Fibroblast of pulmonary artery (primary cell): Measurements from ENCODE around the gene ZNF333.
A peak's percentile ranks its signal among the peaks of the same experiment; 100 is the strongest.

Source experiments
- DNase-seq: peaks from one replicate; pipeline ENCODE4 v3.0.0-alpha.2; 2010; ENCODE audit warnings: low read depth
- H3K4me3 ChIP-seq: replicated peaks from 2 replicates; pipeline ENCODE4 v1.5.1; 2011; ENCODE audit warnings: low read depth, mild to moderate bottlenecking, control low read depth, low read length, moderate library complexity
- TF ChIP-seq, protein P1 (sequence below): IDR thresholded peaks from 2 replicates; pipeline ENCODE4 v1.5.1; 2011; ENCODE audit warnings: mild to moderate bottlenecking, control low read depth, low read length, inconsistent platforms; ENCODE audit errors: missing control alignments

Gene ZNF333

DNA sequence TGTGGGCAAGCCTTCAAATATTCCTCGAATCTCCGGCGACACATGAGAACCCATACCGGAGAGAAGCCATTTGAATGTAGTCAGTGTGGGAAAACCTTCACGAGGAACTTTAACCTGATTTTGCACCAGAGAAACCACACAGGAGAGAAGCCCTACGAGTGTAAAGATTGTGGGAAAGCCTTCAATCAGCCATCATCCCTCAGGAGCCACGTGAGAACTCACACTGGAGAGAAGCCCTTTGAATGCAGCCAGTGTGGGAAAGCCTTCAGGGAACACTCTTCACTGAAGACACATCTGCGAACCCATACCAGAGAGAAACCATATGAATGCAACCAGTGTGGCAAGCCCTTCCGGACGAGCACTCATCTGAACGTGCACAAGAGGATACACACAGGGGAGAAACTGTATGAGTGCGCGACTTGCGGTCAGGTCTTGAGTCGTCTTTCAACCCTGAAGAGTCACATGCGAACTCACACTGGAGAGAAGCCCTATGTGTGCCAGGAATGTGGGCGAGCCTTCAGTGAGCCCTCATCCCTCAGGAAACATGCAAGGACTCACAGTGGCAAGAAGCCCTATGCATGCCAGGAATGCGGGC is 28.8 kb downstream of the ZNF333 start:
- peak; percentile 2 for DNase-seq
- H3K4me3 ChIP-seq = no peak overlapping the region
- TF ChIP-seq, protein P1, sequence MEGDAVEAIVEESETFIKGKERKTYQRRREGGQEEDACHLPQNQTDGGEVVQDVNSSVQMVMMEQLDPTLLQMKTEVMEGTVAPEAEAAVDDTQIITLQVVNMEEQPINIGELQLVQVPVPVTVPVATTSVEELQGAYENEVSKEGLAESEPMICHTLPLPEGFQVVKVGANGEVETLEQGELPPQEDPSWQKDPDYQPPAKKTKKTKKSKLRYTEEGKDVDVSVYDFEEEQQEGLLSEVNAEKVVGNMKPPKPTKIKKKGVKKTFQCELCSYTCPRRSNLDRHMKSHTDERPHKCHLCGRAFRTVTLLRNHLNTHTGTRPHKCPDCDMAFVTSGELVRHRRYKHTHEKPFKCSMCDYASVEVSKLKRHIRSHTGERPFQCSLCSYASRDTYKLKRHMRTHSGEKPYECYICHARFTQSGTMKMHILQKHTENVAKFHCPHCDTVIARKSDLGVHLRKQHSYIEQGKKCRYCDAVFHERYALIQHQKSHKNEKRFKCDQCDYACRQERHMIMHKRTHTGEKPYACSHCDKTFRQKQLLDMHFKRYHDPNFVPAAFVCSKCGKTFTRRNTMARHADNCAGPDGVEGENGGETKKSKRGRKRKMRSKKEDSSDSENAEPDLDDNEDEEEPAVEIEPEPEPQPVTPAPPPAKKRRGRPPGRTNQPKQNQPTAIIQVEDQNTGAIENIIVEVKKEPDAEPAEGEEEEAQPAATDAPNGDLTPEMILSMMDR = no peak

DNA sequence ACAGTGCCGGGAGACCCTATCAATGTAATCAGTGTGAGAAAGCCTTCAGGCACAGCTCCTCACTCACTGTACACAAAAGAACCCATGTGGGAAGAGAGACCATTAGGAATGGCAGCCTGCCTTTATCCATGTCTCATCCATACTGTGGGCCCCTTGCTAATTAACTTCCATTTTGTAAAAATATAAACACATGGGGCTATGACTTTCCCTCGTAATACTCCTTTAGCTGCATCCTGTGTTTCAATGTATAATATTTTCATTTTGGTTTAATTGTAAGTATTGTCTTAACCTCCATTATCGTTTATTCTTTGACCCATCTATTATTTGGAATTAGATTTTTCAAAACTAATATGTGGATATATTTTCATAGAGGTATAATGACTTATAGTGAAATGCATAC is 29.3 kb downstream of the ZNF333 start:
- no peak overlapping the region for H3K4me3 ChIP-seq
- DNase-seq = no peak
- TF ChIP-seq, protein P1 = no peak

DNA sequence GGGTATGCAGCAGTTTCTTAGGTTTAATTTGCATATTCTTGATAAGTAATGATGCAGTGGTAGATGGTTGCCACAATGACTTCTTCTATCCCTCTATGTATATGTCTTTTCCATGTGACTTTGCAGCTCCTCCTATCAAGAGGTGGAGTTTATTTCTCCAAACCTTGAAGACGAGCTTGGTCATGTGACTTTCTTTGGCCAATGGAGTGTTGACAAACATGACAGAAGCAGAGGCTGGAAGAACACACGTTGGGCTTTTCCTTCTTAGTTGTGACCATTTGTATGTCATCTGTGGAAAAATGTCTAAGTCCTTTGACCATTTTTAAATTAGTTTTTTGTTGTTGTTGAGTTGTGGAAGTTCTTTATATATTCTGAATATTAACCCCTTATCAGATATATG is 32.3 kb downstream of the ZNF333 start:
- TF ChIP-seq, protein P1 = no peak
- no peak overlapping the region for H3K4me3 ChIP-seq
- DNase-seq = no peak

DNA sequence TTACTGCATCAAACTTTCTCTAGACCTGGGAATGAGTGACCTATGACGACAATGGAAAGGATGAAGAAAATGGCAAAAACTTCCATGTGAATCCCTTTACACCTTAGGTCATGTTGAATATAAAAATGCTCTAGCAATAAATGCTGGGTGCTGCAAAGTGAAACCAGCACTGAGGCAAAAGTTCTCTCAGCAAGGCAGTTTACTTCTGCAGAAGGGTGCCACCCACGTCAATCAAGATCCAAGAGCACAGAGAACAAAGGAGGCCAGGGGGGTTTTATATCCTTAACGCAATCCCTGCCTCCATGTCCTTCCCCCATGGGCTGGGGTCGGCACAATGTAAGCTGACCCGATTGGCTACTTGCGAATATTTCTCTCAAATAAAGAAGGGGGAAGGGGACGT is 38.7 kb downstream of the ZNF333 start:
- DNase-seq = no peak
- TF ChIP-seq, protein P1 = no peak
- H3K4me3 ChIP-seq = no peak overlapping the region

DNA sequence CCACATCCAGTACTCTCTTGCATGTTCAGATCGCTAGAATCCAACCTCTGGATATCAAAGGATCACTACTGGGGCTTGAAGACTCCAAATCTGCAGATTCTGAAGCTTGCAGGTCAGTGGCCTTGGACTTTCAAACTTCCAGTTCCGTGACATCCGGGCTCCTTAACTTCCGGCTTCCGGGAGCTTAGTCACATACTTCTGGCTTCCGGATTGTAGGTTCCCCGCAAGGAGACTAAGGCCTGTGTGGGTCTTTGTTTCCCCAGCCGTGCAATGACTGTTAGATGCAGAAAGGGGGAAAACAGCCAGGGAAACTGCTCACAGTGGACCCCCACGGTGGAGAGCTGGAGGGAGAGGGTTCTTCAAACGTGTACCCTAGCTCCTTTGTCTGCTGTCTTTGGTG is 41.4 kb downstream of the ZNF333 start:
- DNase-seq = no peak
- no peak overlapping the region for H3K4me3 ChIP-seq
- TF ChIP-seq, protein P1 = no peak

DNA sequence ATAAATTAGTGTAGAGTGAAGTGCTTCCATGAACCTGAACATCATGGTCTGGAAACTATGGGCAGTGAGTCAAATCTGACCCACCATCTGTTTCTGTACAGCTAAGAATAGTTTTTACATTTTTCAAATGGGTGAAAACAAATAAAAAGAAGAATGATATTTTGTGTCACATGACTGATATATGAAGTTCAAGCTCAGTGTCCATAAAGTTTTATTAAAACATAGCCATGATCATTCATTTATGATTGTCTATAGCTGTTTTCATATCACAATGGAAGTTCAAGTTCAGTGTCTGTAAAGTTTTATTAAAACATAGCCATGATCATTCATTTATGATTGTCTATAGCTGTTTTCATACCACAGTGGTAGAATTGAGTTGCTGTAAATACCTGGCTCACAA is 42.7 kb downstream of the ZNF333 start:
- no peak for DNase-seq
- TF ChIP-seq, protein P1 = no peak
- no peak overlapping the region for H3K4me3 ChIP-seq

DNA sequence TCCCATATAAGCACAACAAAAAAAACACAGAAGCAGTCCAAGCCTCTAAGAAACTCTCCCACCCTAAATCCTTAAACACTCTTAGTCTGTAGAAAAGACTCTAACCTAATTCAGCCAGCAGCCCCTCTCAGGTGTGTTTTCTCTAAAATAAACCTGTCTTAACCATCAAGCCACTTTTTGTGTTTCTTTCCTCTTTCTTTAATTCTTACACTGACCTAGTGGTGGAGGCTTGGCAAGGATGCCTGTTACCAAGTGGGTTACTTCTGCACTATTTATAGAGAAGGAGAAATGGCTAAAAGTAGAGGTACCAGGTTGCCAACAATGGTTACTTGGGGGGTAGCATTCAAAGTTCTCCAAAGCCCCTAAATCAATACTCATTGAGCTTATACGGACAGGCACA is 43.7 kb downstream of the ZNF333 start:
- H3K4me3 ChIP-seq = no peak overlapping the region
- TF ChIP-seq, protein P1 = no peak
- DNase-seq = no peak
